HepG2 (cell line): ENCODE results near the gene CSNK1D. TPM values are rescaled to one million over a fixed set of nuclear protein-coding genes. Genes with fewer than 3 reads are reported as not detected.

Source experiments
- CHD2 ChIP-seq: IDR thresholded peaks from 2 replicates; pipeline ENCODE4 v1.6.1; 2011; ENCODE audit warnings: low read depth, low read length, improper control_type of control experiment
- ELF1 ChIP-seq: sonication (generic); formaldehyde crosslinking; IDR thresholded peaks from 2 replicates; pipeline ENCODE4 v1.4.0; 2020; ENCODE audit warnings: missing genetic modification reagents
- GATA4 ChIP-seq: sonication (generic); IDR thresholded peaks from 2 replicates; pipeline ENCODE4 v1.6.1; 2016; ENCODE audit warnings: antibody characterized with exemption, low read depth, borderline replicate concordance
- HMGXB4 ChIP-seq, 2 experiments: sonication (generic) in 1 of 2; formaldehyde crosslinking in 1 of 2; IDR thresholded peaks; 2 replicates each; pipeline versions ENCODE4 v1.4.0 to v1.6.1; 2018 to 2020; ENCODE audit warnings: missing genetic modification reagents in 2 of 2, borderline replicate concordance in 1 of 2, low read depth in 1 of 2, mild to moderate bottlenecking in 1 of 2, missing biosample characterization in 1 of 2
- KMT2B ChIP-seq: IDR thresholded peaks from 2 replicates; pipeline ENCODE4 v1.6.1; 2016; ENCODE audit warnings: missing genetic modification reagents, missing compliant biosample characterization
- RXRA ChIP-seq: sonication (generic); formaldehyde crosslinking; IDR thresholded peaks from 2 replicates; pipeline ENCODE4 v1.5.1; 2020; ENCODE audit warnings: missing genetic modification reagents
- ZFP91 ChIP-seq: sonication (generic); formaldehyde crosslinking; IDR thresholded peaks from 2 replicates; pipeline ENCODE4 v1.9.0; 2022; ENCODE audit warnings: missing genetic modification reagents, mild to moderate bottlenecking, borderline replicate concordance
- ZNF460 ChIP-seq: sonication (generic); formaldehyde crosslinking; IDR thresholded peaks from 2 replicates; pipeline ENCODE4 v1.5.1; 2020; ENCODE audit warnings: missing genetic modification reagents, mild to moderate bottlenecking, borderline replicate concordance
- ZNF644 ChIP-seq: IDR thresholded peaks from 2 replicates; pipeline ENCODE4 v1.6.1; 2016; ENCODE audit warnings: low read depth
- polyA plus RNA-seq, 8 experiments: library from polyadenylated mRNA; depleted of rRNA in 3 of 8; stranded (reverse) in 7 of 8; unstranded in 1 of 8; fragments of >200 nt; fragmentation: Illumina TruSeq in 4 of 8; extraction: Trizol in 4 of 8; gene quantifications; 2 replicates each; pipeline versions ENCODE4 v1.2.1 to v1.2.3, GENCODE V29; 2011 to 2016; ENCODE audit warnings: low read depth in 4 of 8, missing spikeins in 1 of 8, mixed read lengths in 1 of 8; ENCODE audit not compliant: insufficient read depth in 1 of 8
- total RNA-seq, 5 experiments: library from RNA; depleted of rRNA; stranded (reverse); fragments of >200 nt; fragmentation: Illumina TruSeq; extraction: Trizol; gene quantifications; 2 replicates each; pipeline ENCODE4 v1.2.3, GENCODE V29; 2016; ENCODE audit warnings: low read depth in 1 of 5
- TF ChIP-seq, protein P1 (sequence below): sonication (generic); formaldehyde crosslinking; IDR thresholded peaks from 2 replicates; pipeline ENCODE4 v1.5.0; 2020; ENCODE audit warnings: mild to moderate bottlenecking, missing genetic modification reagents, borderline replicate concordance
- TF ChIP-seq, protein P2 (sequence below): sonication (generic); formaldehyde crosslinking; IDR thresholded peaks from 2 replicates; pipeline ENCODE4 v1.4.0; 2020; ENCODE audit warnings: missing genetic modification reagents
- TF ChIP-seq, protein P3 (sequence below): sonication (generic); formaldehyde crosslinking; IDR thresholded peaks from 2 replicates; pipeline ENCODE4 v1.8.0; 2022; ENCODE audit warnings: low read depth, missing genetic modification reagents

CSNK1D gene
- total and polyA plus RNA-seq, 2 of the 13 experiments (the other 11 are each of a cell fraction or from before 2014, with no cell fraction given), result 31.5 to 128 TPM

- TF ChIP-seq, protein P1, sequence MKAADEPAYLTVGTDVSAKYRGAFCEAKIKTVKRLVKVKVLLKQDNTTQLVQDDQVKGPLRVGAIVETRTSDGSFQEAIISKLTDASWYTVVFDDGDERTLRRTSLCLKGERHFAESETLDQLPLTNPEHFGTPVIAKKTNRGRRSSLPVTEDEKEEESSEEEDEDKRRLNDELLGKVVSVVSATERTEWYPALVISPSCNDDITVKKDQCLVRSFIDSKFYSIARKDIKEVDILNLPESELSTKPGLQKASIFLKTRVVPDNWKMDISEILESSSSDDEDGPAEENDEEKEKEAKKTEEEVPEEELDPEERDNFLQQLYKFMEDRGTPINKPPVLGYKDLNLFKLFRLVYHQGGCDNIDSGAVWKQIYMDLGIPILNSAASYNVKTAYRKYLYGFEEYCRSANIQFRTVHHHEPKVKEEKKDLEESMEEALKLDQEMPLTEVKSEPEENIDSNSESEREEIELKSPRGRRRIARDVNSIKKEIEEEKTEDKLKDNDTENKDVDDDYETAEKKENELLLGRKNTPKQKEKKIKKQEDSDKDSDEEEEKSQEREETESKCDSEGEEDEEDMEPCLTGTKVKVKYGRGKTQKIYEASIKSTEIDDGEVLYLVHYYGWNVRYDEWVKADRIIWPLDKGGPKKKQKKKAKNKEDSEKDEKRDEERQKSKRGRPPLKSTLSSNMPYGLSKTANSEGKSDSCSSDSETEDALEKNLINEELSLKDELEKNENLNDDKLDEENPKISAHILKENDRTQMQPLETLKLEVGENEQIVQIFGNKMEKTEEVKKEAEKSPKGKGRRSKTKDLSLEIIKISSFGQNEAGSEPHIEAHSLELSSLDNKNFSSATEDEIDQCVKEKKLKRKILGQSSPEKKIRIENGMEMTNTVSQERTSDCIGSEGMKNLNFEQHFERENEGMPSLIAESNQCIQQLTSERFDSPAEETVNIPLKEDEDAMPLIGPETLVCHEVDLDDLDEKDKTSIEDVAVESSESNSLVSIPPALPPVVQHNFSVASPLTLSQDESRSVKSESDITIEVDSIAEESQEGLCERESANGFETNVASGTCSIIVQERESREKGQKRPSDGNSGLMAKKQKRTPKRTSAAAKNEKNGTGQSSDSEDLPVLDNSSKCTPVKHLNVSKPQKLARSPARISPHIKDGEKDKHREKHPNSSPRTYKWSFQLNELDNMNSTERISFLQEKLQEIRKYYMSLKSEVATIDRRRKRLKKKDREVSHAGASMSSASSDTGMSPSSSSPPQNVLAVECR (CRISPR knock-in tag), result peak; percentile 70; the same call in 1 of the 2 replicates
- TF ChIP-seq ZNF644 (CRISPR knock-in tag), result 0 out of 2 replicates have a peak, but pooled peaks have one; percentile 37
- no peak for TF ChIP-seq GATA4
- no peak for TF ChIP-seq HMGXB4 (CRISPR knock-in tag; IDR thresholded peaks at IDR 0.05; ENCODE audit: borderline replicate concordance in 1 of 2, low read depth in 1 of 2)
- TF ChIP-seq, protein P2, sequence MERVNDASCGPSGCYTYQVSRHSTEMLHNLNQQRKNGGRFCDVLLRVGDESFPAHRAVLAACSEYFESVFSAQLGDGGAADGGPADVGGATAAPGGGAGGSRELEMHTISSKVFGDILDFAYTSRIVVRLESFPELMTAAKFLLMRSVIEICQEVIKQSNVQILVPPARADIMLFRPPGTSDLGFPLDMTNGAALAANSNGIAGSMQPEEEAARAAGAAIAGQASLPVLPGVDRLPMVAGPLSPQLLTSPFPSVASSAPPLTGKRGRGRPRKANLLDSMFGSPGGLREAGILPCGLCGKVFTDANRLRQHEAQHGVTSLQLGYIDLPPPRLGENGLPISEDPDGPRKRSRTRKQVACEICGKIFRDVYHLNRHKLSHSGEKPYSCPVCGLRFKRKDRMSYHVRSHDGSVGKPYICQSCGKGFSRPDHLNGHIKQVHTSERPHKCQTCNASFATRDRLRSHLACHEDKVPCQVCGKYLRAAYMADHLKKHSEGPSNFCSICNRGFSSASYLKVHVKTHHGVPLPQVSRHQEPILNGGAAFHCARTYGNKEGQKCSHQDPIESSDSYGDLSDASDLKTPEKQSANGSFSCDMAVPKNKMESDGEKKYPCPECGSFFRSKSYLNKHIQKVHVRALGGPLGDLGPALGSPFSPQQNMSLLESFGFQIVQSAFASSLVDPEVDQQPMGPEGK, result peak; percentile 85
- peak; percentile 42; the same call in 1 of the 2 replicates for TF ChIP-seq ZFP91 (CRISPR knock-in tag)
- TF ChIP-seq KMT2B (CRISPR knock-in tag), result no peak
- TF ChIP-seq ELF1 (CRISPR knock-in tag), result no peak
- TF ChIP-seq, protein P3, sequence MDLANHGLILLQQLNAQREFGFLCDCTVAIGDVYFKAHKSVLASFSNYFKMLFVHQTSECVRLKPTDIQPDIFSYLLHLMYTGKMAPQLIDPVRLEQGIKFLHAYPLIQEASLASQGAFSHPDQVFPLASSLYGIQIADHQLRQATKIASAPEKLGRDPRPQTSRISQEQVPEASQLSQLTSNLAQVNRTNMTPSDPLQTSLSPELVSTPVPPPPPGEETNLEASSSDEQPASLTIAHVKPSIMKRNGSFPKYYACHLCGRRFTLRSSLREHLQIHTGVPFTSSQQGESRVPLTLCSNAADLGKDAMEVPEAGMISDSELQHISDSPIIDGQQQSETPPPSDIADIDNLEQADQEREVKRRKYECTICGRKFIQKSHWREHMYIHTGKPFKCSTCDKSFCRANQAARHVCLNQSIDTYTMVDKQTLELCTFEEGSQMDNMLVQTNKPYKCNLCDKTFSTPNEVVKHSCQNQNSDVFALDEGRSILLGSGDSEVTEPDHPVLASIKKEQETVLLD (CRISPR knock-in tag), result no peak; the same call in 1 of the 2 replicates
- TF ChIP-seq RXRA (CRISPR knock-in tag), result peak; percentile 78
- peak; percentile 45; the same call in 1 of the 2 replicates for TF ChIP-seq CHD2
- 0 out of 2 replicates have a peak, but pooled peaks have one; percentile 16 for TF ChIP-seq ZNF460 (CRISPR knock-in tag)
Measured at GRCh38 chr17:82309656-82310570, 36.4 kb upstream of the CSNK1D start (continued).
